Erythroblast (primary cell): Measurements from ENCODE around the gene DYNLT2.

Experiments
- DNase-seq, 2 experiments: peaks; one replicate each; lab custom pipeline; 2025; lab: John Stamatoyannopoulos, UW
- GATA1 ChIP-seq: IDR thresholded peaks from 2 replicates; pipeline ENCODE4 v1.6.1; 2011; ENCODE audit warnings: low read depth, mild to moderate bottlenecking, control low read depth, low read length, moderate library complexity
- POLR2A ChIP-seq: IDR thresholded peaks from 2 replicates; pipeline ENCODE4 v1.6.1; 2011; ENCODE audit warnings: mild to moderate bottlenecking, low read length

DYNLT2 gene

GRCh38 chr6:169789146-169789943 lies 38.0 kb upstream of the DYNLT2 start:
- TF ChIP-seq POLR2A = no peak
- TF ChIP-seq GATA1 = no peak
- DNase-seq = no peak

DNA sequence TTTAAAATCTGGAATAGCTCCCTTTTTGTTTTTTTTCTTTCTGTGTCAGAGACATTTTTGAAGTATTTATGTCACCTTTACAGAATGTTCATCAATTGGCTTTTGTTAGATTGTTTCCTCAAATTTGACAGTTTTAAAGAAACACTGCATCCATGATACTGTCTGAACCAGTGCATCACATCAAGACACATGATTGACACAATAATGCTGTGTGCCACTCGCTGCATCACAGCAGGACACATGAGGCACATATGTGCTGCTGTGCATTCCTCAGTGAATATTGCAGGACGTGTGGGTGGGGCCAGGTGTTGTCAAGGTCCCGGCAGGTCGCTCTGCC lies 37.4 kb upstream of the DYNLT2 start:
- TF ChIP-seq POLR2A (no peak), GATA1 (no peak)
- no peak for DNase-seq

- TF ChIP-seq GATA1 = no peak
- no peak for TF ChIP-seq POLR2A
- no peak for DNase-seq
Measured at GRCh38 chr6:169787797-169788196, 36.4 kb upstream of the DYNLT2 start.

DNA sequence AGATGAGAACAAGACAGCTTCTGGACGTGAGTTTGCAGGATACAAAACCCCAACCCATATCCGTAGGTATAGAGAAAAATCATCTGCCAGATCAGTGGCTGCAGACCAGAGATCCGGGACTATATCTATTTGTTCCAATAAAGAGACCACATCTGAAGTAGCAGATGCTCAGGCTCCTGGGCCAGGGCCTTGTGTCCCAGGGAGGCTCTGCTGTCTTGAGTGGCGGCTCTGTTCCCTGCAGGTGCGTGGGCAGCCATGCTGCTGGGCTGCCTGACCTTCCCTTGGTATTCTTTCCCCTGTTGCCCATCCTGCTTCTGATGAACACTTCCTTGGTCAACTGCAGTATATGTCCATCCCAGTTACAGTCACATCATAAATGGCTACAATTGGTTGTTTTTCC lies 35.0 kb upstream of the DYNLT2 start:
- no peak for DNase-seq
- TF ChIP-seq GATA1 (no peak), POLR2A (no peak)

GRCh38 chr6:169785566-169785965 lies 34.2 kb upstream of the DYNLT2 start:
- no peak for DNase-seq
- no peak for TF ChIP-seq POLR2A
- TF ChIP-seq GATA1 = no peak

- TF ChIP-seq POLR2A (no peak), GATA1 (no peak)
- no peak for DNase-seq
Measured at GRCh38 chr6:169784821-169785340, 33.5 kb upstream of the DYNLT2 start.

DNA sequence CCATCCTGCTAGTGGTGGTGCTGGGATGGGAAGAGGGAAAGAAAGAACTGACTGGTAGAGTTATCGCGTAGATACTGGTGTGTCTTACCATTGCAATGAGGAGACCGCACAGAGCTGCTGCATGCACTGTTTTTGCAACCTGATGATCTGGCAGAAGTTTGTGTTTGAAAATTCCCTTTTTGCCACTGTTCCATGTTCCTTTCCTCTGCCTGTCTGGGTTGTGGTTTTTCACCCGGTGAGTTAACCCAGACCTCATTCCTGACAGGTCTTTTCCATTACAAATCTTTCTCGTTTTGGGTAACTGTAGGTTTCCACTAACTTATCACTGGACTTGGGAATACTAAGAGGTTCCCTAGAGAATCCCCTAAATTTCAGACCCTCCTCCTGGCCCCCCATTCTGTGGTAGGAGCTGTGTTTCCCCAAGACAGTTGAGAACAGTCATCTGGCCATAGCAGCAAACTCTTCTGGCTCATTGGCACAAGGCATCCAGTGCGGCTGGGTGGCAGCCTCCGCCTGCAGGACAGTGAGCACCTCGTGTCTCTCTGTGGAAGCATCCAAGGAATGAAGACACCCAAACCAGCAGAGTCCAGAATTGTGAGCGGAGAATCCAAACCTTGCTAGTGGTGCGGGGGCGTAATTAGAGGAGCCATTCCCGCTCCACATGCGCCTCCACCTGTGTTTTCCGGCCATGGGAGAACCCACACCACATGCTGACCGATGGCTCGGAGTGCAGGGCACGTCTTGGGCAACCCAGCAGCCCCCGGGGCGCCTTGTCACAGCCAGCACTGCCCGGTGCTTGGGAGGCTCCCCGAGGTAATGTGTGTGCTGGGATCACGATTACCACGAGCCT lies 32.8 kb upstream of the DYNLT2 start:
- TF ChIP-seq GATA1 = no peak
- TF ChIP-seq POLR2A = no peak
- DNase-seq = no peak

GRCh38 chr6:169783401-169783800 lies 32.0 kb upstream of the DYNLT2 start:
- no peak for TF ChIP-seq GATA1
- TF ChIP-seq POLR2A = no peak
- DNase-seq = no peak

DNA sequence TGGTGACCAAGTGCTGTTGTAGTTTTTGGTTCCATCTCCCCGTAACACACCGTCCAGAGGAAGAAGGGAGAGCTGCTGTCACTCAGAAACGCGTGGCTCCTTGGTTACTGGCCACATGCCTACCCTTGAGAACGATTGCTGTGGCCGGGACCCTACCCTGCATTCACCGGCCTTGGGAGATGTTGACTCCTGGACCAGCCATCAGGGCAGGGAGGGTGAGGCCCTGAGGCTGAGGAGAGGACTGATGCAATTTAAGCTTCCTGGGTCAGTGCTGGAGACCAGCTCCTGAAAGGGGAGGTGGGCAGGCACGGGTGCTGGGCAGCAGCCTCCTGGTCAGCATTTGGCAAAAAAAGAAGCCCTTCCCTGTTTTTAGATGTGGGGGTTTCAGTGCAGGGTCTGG lies 31.6 kb upstream of the DYNLT2 start:
- TF ChIP-seq GATA1 (no peak), POLR2A (no peak)
- DNase-seq = no peak

GRCh38 chr6:169780571-169781091 lies 29.3 kb upstream of the DYNLT2 start:
- no peak for DNase-seq
- TF ChIP-seq GATA1 (no peak), POLR2A (no peak)

GRCh38 chr6:169779896-169780295 lies 28.5 kb upstream of the DYNLT2 start:
- TF ChIP-seq POLR2A = no peak
- no peak for TF ChIP-seq GATA1

GRCh38 chr6:169779092-169779815 lies 27.9 kb upstream of the DYNLT2 start:
- DNase-seq = no peak
- TF ChIP-seq POLR2A (no peak), GATA1 (no peak)

More at GRCh38 chr6:169779896-169780295, 28.5 kb upstream of the DYNLT2 start:
- DNase-seq = no peak

GRCh38 chr6:169778646-169779045 lies 27.3 kb upstream of the DYNLT2 start:
- TF ChIP-seq GATA1 (no peak), POLR2A (no peak)
- no peak for DNase-seq
